Common myeloid progenitor, CD34-positive (primary cell): ENCODE data around the gene HAX1.
"Not testable (repeated sequence)": the region's sequence is repeated elsewhere in the genome, so short reads cannot be mapped to it uniquely, and the experiment has no call there.

Experiments used
- CTCF ChIA-PET: fragments of 350-600 bp; sonication (Branson Sonifier 250); formaldehyde crosslinking; loops from one replicate; lab custom pipeline; 2021; ENCODE audit warnings: antibody characterized with exemption; lab: Charles Lee
- POLR2A ChIA-PET: fragments of 350-600 bp; sonication (Branson Sonifier 250); formaldehyde crosslinking; loops from one replicate; lab custom pipeline; 2021; ENCODE audit warnings: antibody characterized with exemption; lab: Charles Lee
- DNase-seq, 3 donors: peaks; one replicate each; pipeline versions ENCODE4 v3.0.0 to v3.0.0-alpha.2; 2013
- H3K27ac ChIP-seq, 2 experiments: 1 replicate in 1 of 2; 2 replicates in 1 of 2; pipeline ENCODE4 v1.7.0; 2013; ENCODE audit warnings: inconsistent platforms in 2 of 2, low read length in 2 of 2, mild to moderate bottlenecking in 2 of 2, low read depth in 1 of 2, moderate library complexity in 1 of 2; ENCODE audit not compliant: severe bottlenecking in 2 of 2, insufficient read depth in 1 of 2, poor library complexity in 1 of 2
- H3K27me3 ChIP-seq, 5 experiments: replicated peaks in 2 of 5; 1 replicate in 3 of 5; 2 replicates in 2 of 5; pipeline versions ENCODE4 v1.6.1 to v1.7.0; 2013; ENCODE audit warnings: low read length in 4 of 5, mild to moderate bottlenecking in 2 of 5, moderate library complexity in 2 of 5, inconsistent platforms in 1 of 5; ENCODE audit not compliant: insufficient read depth in 5 of 5, control insufficient read depth in 4 of 5
- H3K36me3 ChIP-seq, 4 experiments: 1 replicate in 2 of 4; 2 replicates in 2 of 4; pipeline versions ENCODE4 v1.6.1 to v1.7.0; 2013; ENCODE audit warnings: low read length in 3 of 4, control low read depth in 1 of 4, mild to moderate bottlenecking in 1 of 4; ENCODE audit not compliant: control insufficient read depth in 4 of 4, insufficient read depth in 4 of 4
- H3K4me1 ChIP-seq, 4 experiments: 1 replicate in 3 of 4; 2 replicates in 1 of 4; pipeline versions ENCODE4 v1.6.1 to v1.7.1; 2013; ENCODE audit warnings: low read length in 3 of 4, mild to moderate bottlenecking in 3 of 4, control low read depth in 1 of 4, inconsistent platforms in 1 of 4, moderate library complexity in 1 of 4; ENCODE audit not compliant: control insufficient read depth in 4 of 4, insufficient read depth in 4 of 4; ENCODE audit errors: control extremely low read depth in 1 of 4
- H3K4me3 ChIP-seq, 7 experiments: 1 replicate in 4 of 7; 2 replicates in 3 of 7; pipeline versions ENCODE4 v1.5.1 to v1.7.0; 2013; ENCODE audit warnings: mild to moderate bottlenecking in 7 of 7, low read length in 6 of 7, moderate library complexity in 6 of 7, inconsistent platforms in 2 of 7, low read depth in 2 of 7, control low read depth in 1 of 7; ENCODE audit not compliant: insufficient read depth in 4 of 7, control insufficient read depth in 1 of 7; ENCODE audit errors: extremely low read depth in 1 of 7
- H3K9me3 ChIP-seq, 5 experiments: 1 replicate in 4 of 5; 2 replicates in 1 of 5; pipeline versions ENCODE4 v1.6.1 to v1.7.1; 2013; ENCODE audit warnings: low read length in 4 of 5, mild to moderate bottlenecking in 2 of 5, inconsistent platforms in 1 of 5, low read depth in 1 of 5, moderate library complexity in 1 of 5; ENCODE audit not compliant: control insufficient read depth in 4 of 5, insufficient read depth in 2 of 5; ENCODE audit errors: control extremely low read depth in 1 of 5
- WGBS: methylation state at CpG from one replicate; pipeline ENCODE4 v1.1.5; 2013; ENCODE audit not compliant: insufficient coverage; 5-methylcytosine and 5-hydroxymethylcytosine counted together

HAX1 gene

DNA sequence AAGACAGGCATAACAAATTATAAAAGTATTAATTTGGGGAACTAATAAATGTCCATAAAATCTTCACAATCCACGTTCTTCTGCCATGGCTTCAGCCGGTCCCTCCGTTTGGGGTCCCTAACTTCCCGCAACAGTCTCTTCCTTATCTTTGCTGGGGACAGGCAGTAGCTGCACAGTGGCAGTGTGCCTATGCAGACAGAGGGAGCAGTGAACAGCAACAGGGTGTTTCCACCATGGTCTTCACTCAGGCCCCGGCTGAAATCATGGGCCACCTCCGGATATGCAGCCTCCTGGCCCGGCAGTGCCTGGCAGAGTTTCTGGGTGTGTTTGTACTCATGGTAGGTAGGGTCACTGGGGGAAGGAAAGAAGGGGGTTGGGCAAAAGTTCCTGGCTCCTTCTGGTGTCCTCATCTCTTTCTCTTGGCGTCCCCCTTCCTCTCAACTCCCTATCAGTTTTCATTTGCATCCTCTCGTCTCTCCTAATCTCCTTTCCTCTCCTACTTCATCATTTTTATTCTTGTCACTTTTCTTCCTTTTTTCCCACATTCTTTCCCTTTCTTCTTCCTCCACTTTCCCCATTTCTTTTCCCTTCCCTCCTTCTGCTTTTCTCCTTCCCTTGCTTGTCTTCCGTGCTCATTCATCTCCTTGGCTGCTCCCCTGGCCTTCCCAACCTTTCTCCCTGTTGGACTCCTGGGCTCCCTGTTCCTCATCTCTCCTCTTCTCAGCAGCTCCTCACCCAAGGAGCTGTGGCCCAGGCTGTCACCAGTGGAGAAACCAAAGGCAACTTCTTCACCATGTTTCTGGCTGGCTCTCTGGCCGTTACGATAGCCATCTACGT is 40.0 kb downstream of the HAX1 start:
- H3K27me3 ChIP-seq, H3K36me3 ChIP-seq, H3K27ac ChIP-seq, POLR2A ChIA-PET, H3K9me3 ChIP-seq, DNase-seq, H3K4me3 ChIP-seq, H3K4me1 ChIP-seq: not testable (repeated sequence)
- CTCF ChIA-PET = interaction anchor here (4.1 kb wide), 1 partner anchor 11 kb away, joined by 16 read pairs; no protein-coding TSS in a partner anchor
- 88% methylated on average over 7 of the region's 13 CpGs for WGBS

GRCh38 chr1:154313066-154313356 is 40.6 kb downstream of the HAX1 start:
- no peaks in the 10 kb centered on the region for H3K27me3 ChIP-seq
- DNase-seq = no peak
- 96% methylated on average over 9 of the region's 10 CpGs for whole genome bisulfite sequencing
- peaks cover 0 to 1% (median 0%) of the 10 kb centered on the region in 5 experiments for H3K9me3 ChIP-seq
- no peaks in the 10 kb centered on the region for H3K36me3 ChIP-seq
- ChIA-PET CTCF (interaction anchor here (4.1 kb wide), 1 partner anchor 10 kb away, joined by 16 read pairs; no protein-coding TSS in a partner anchor), POLR2A (no interaction called here)
- no peaks in the 10 kb centered on the region for H3K4me1 ChIP-seq
- H3K27ac ChIP-seq = no peak overlapping the region
- no peak overlapping the region for H3K4me3 ChIP-seq

GRCh38 chr1:154314226-154314625 is 41.8 kb downstream of the HAX1 start:
- not testable (repeated sequence) for H3K27ac ChIP-seq, H3K27me3 ChIP-seq, H3K4me1 ChIP-seq, H3K9me3 ChIP-seq, DNase-seq, H3K4me3 ChIP-seq, H3K36me3 ChIP-seq
- WGBS = 100% methylated on average over 1 of the region's 3 CpGs
- ChIA-PET CTCF (interaction anchor here (0.7 to 4.1 kb wide), 4 partner anchors 9 to 27 kb away, joined by 3 to 16 read pairs (median 7); no protein-coding TSS in a partner anchor), POLR2A (interaction anchor here (0.6 kb wide), 1 partner anchor 23 kb away, joined by 7 read pairs; no protein-coding TSS in a partner anchor)

- Histone ChIP-seq H3K4me3 (no peak overlapping the region), H3K27ac (no peak overlapping the region), H3K9me3 (peaks cover 0 to 1% (median 0%) of the 10 kb centered on the region in 5 experiments), H3K36me3 (no peaks in the 10 kb centered on the region), H3K27me3 (no peaks in the 10 kb centered on the region), H3K4me1 (peaks cover 0 to 8% (median 6%) of the 10 kb centered on the region in 4 experiments)
- ChIA-PET POLR2A (interaction anchor here (0.6 kb wide), 1 partner anchor 229 kb away, joined by 6 read pairs; no protein-coding TSS in a partner anchor), CTCF (interaction anchor here (2.4 to 2.8 kb wide), 2 partner anchors 18 to 26 kb away, joined by 5 to 10 read pairs; no protein-coding TSS in a partner anchor)
- WGBS = no CpG with 5 or more reads among the region's 1 CpG
- peak in 2 of 3 donors; percentile 16 to 44 for DNase-seq
Measured at GRCh38 chr1:154316704-154317103, 44.3 kb downstream of the HAX1 start.

GRCh38 chr1:154318386-154318785 is 46.0 kb downstream of the HAX1 start:
- ChIA-PET POLR2A (no interaction called here), CTCF (interaction anchor here (1.0 to 1.8 kb wide), 4 partner anchors 16 to 36 kb away, joined by 3 read pairs; no protein-coding TSS in a partner anchor)
- DNase-seq = no peak
- Histone ChIP-seq H3K36me3 (no peaks in the 10 kb centered on the region), H3K4me1 (peaks cover 0 to 8% (median 6%) of the 10 kb centered on the region in 4 experiments), H3K4me3 (no peak overlapping the region), H3K27ac (no peak overlapping the region), H3K27me3 (no peaks in the 10 kb centered on the region), H3K9me3 (peaks cover 0 to 1% (median 0%) of the 10 kb centered on the region in 5 experiments)
- 96% methylated on average over 3 of the region's 4 CpGs for WGBS

DNA sequence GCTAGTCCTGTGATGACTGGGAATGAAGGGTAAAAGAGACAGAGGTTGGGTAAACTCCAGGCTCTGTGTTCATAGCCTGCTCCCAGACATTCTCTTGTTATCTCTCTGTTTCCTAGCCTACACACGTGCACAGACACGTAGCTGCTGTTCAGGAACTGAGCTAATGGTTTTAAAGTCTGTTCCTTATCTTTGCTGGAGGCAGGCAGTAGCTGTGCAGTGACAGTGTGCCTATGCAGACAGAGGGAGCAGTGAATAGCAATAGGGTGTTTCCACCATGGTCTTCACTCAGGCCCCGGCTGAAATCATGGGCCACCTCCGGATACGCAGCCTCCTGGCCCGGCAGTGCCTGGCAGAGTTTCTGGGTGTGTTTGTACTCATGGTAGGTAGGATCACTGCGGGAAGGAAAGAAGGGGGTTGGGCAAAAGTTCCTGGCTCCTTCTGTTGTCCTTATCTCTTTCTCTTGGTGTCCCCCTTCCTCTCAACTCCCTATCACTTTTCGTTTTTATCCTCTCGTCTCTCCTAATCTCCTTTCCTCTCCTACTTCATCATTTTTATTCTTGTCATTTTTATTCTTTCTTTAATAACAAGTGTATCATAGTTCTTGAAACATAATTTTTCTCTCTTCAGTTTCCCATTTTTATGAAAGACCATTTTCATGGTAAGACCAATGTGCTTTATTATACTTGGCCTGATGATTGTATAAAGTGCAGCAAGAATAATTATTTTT is 48.6 kb downstream of the HAX1 start, which contains the start of gene AQP10:
AQP10 (plus strand) TSS at position 212 of the 727 bp plus-strand sequence; CDS start at position 275, 63 bp downstream.
- peaks cover 0 to 21% (median 17%) of the 10 kb centered on the region in 4 experiments for H3K4me1 ChIP-seq
- no peaks in the 10 kb centered on the region for H3K27me3 ChIP-seq
- H3K4me3 ChIP-seq = peak within 1 kb of the TSS in 2 of 7 experiments; percentile 7 to 8
- no peaks in the 10 kb centered on the region for H3K36me3 ChIP-seq
- WGBS = 0% methylated on average over 3 of the region's 9 CpGs
- POLR2A ChIA-PET = interaction anchor here (0.6 to 0.7 kb wide), 2 partner anchors 74 to 81 kb away, joined by 3 to 4 read pairs; no protein-coding TSS in a partner anchor
- CTCF ChIA-PET = interaction anchor here (0.6 to 18.9 kb wide), 5 partner anchors 8 to 48 kb away, joined by 3 to 429 read pairs (median 4); no protein-coding TSS in a partner anchor
- peak; percentile 52 to 79 (median 67) for DNase-seq
- peak within 1 kb of the TSS in 1 of 2 experiments; percentile 38 for H3K27ac ChIP-seq
- peaks cover 0 to 1% (median 0%) of the 10 kb centered on the region in 5 experiments for H3K9me3 ChIP-seq
